Stomach smooth muscle (tissue), 2 donors: ENCODE results near the gene CFAP299.

Experiments
- H3K27ac ChIP-seq: one replicate; pipeline ENCODE4 v1.7.0; 2013; ENCODE audit warnings: mild to moderate bottlenecking, low read length, inconsistent platforms
- H3K27me3 ChIP-seq, 2 donors: one replicate each; pipeline ENCODE4 v1.7.0; 2013; ENCODE audit warnings: low read length in 2 of 2; ENCODE audit not compliant: insufficient read depth in 2 of 2, control insufficient read depth in 1 of 2
- H3K36me3 ChIP-seq, 2 donors: one replicate each; pipeline ENCODE4 v1.7.0; 2013; ENCODE audit warnings: low read length in 2 of 2; ENCODE audit not compliant: control insufficient read depth in 2 of 2, insufficient read depth in 2 of 2
- H3K4me1 ChIP-seq: one replicate; pipeline ENCODE4 v1.7.0; 2013; ENCODE audit warnings: low read length; ENCODE audit not compliant: control insufficient read depth, insufficient read depth
- H3K4me3 ChIP-seq, 2 donors: one replicate each; pipeline ENCODE4 v1.7.0; 2013; ENCODE audit warnings: low read length in 2 of 2
- H3K9ac ChIP-seq, 2 donors: one replicate each; pipeline ENCODE4 v1.7.0; 2013; ENCODE audit warnings: low read length in 2 of 2, mild to moderate bottlenecking in 1 of 2
- H3K9me3 ChIP-seq, 2 donors: one replicate each; pipeline ENCODE4 v1.7.0; 2013; ENCODE audit warnings: low read length in 2 of 2; ENCODE audit not compliant: control insufficient read depth in 2 of 2
- donor health status: healthy.
- donor health status: Pancreatic carcinoma.

Gene CFAP299

DNA sequence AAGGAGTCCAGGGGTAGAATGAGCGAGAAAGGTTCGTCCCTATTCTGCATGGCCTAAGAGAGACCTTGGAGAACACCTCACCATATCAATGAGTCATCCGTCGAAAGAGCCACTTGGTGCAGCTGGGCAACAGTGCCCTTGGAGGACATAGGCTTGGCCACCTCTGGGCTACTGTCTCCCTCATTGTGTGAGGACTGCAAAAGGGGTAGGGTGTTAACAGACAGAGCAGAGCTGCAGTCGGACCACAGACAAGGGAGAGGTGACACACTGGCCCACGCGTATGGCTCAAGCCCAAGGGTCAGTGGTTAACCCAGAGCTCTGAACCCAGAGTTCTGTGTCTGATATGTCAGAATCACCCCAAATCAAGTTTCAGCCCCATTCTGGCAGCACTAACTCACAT, 576.8 kb downstream of the CFAP299 start:
- Histone ChIP-seq H3K4me1 (no peaks in the 10 kb centered on the region), H3K27ac (no peak overlapping the region), H3K9ac (no peak overlapping the region), H3K36me3 (no peaks in the 10 kb centered on the region), H3K27me3 (no peaks in the 10 kb centered on the region), H3K4me3 (no peak overlapping the region), H3K9me3 (peaks cover 0 to 2% of the 10 kb centered on the region in 2 donors)

- Histone ChIP-seq H3K4me3 (no peak overlapping the region), H3K36me3 (no peaks in the 10 kb centered on the region), H3K9me3 (no peaks in the 10 kb centered on the region), H3K9ac (no peak overlapping the region), H3K27ac (no peak overlapping the region), H3K4me1 (no peaks in the 10 kb centered on the region), H3K27me3 (no peaks in the 10 kb centered on the region)
Measured at GRCh38 chr4:80913381-80913780, 577.9 kb downstream of the CFAP299 start.

DNA sequence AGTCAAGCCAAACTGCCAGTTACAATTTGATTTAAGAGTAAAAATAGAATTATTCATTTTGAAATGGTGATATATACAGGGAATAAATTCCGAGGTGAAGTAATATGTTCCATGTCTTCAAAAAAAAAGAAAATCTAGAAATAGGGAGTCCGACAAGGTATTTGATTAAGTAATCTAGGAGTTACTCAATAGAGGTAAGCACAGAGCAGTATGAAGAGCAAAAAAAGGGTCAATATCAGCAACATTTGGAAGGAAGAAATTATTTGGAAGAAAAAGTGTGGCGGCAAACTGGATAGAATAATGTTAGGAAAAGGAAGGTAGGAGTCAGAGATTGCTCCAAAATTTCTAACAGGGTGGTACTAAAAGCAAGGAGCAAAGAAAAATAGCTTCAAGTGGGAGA, 581.2 kb downstream of the CFAP299 start:
- Histone ChIP-seq H3K36me3 (no peaks in the 10 kb centered on the region), H3K9me3 (no peaks in the 10 kb centered on the region), H3K9ac (no peak overlapping the region), H3K4me1 (no peaks in the 10 kb centered on the region), H3K4me3 (no peak overlapping the region), H3K27ac (no peak overlapping the region), H3K27me3 (no peaks in the 10 kb centered on the region)

GRCh38 chr4:80918004-80918403, 582.5 kb downstream of the CFAP299 start:
- Histone ChIP-seq H3K27ac (no peak overlapping the region), H3K27me3 (no peaks in the 10 kb centered on the region), H3K9ac (no peak overlapping the region), H3K9me3 (no peaks in the 10 kb centered on the region), H3K36me3 (no peaks in the 10 kb centered on the region), H3K4me1 (no peaks in the 10 kb centered on the region), H3K4me3 (no peak overlapping the region)

- H3K4me1 ChIP-seq: no peaks in the 10 kb centered on the region
- no peaks in the 10 kb centered on the region for H3K36me3 ChIP-seq
- no peak overlapping the region for H3K27ac ChIP-seq
- no peak overlapping the region for H3K4me3 ChIP-seq
- H3K9me3 ChIP-seq: no peaks in the 10 kb centered on the region
- H3K27me3 ChIP-seq: no peaks in the 10 kb centered on the region
- H3K9ac ChIP-seq: no peak overlapping the region
Measured at GRCh38 chr4:80921441-80921840, 585.9 kb downstream of the CFAP299 start.

- no peak overlapping the region for H3K27ac ChIP-seq
- no peak overlapping the region for H3K4me3 ChIP-seq
- H3K4me1 ChIP-seq: no peaks in the 10 kb centered on the region
- H3K9ac ChIP-seq: no peak overlapping the region
- H3K27me3 ChIP-seq: no peaks in the 10 kb centered on the region
- no peaks in the 10 kb centered on the region for H3K9me3 ChIP-seq
- H3K36me3 ChIP-seq: no peaks in the 10 kb centered on the region
Measured at GRCh38 chr4:80922941-80923340, 587.4 kb downstream of the CFAP299 start.

DNA sequence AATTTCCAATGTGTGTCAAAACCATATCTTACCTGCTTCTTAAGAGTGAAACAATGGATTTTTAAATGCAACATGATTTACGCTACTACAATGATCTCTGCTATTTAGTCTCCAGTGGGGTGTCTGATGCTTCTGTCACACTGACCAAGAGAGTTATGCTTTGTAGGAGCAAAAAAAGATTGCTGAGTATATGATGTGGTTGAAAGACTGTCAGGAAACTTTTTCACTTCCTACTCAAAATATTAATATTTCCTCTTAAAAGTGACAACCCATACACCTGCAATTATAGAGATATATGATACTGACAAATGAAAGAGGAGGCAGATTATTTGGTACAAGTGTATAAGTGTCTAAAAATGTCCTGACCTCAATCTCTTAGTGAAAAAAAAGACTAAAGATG, 589.8 kb downstream of the CFAP299 start:
- Histone ChIP-seq H3K9ac (no peak overlapping the region), H3K9me3 (no peaks in the 10 kb centered on the region), H3K4me3 (no peak overlapping the region), H3K4me1 (no peaks in the 10 kb centered on the region), H3K27me3 (no peaks in the 10 kb centered on the region), H3K36me3 (no peaks in the 10 kb centered on the region), H3K27ac (no peak overlapping the region)

DNA sequence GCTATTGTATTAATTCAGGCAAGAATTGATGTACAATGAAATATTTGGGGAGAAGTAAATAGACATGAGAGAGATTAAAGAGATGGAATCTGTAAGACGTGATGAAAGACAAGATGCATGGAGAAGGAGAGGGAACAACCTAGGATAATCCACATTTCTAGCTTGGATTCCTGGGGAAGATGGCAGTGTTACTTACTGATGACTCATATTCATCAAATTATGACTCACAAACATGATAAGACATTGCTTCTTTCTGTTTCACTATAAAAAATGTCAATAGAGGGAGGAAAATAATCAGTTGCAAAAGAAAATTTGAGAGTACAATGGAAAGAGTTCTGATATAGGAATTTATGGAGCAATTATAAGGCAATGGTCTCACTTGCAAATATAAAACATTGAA, 590.9 kb downstream of the CFAP299 start:
- no peaks in the 10 kb centered on the region for H3K36me3 ChIP-seq

GRCh38 chr4:80926891-80927290, 591.4 kb downstream of the CFAP299 start:
- no peak overlapping the region for H3K9ac ChIP-seq
- H3K9me3 ChIP-seq: no peaks in the 10 kb centered on the region
- no peaks in the 10 kb centered on the region for H3K27me3 ChIP-seq
- no peak overlapping the region for H3K4me3 ChIP-seq
- H3K4me1 ChIP-seq: no peaks in the 10 kb centered on the region
- no peaks in the 10 kb centered on the region for H3K36me3 ChIP-seq
- H3K27ac ChIP-seq: no peak overlapping the region

More for the DNA sequence above, 590.9 kb downstream of the CFAP299 start:
- Histone ChIP-seq H3K27me3 (no peaks in the 10 kb centered on the region), H3K4me1 (no peaks in the 10 kb centered on the region), H3K27ac (no peak overlapping the region), H3K4me3 (no peak overlapping the region), H3K9ac (no peak overlapping the region), H3K9me3 (no peaks in the 10 kb centered on the region)

GRCh38 chr4:80927420-80927819, 591.9 kb downstream of the CFAP299 start:
- H3K9me3 ChIP-seq: no peaks in the 10 kb centered on the region
- H3K4me1 ChIP-seq: no peaks in the 10 kb centered on the region
- no peaks in the 10 kb centered on the region for H3K36me3 ChIP-seq
- no peaks in the 10 kb centered on the region for H3K27me3 ChIP-seq
- H3K9ac ChIP-seq: no peak overlapping the region
- no peak overlapping the region for H3K4me3 ChIP-seq
- no peak overlapping the region for H3K27ac ChIP-seq

- Histone ChIP-seq H3K4me1 (no peaks in the 10 kb centered on the region), H3K4me3 (no peak overlapping the region), H3K27ac (no peak overlapping the region), H3K9me3 (no peaks in the 10 kb centered on the region), H3K36me3 (no peaks in the 10 kb centered on the region), H3K27me3 (no peaks in the 10 kb centered on the region), H3K9ac (no peak overlapping the region)
Measured at GRCh38 chr4:80931631-80932081, 596.1 kb downstream of the CFAP299 start.
